AG10803 (cell line): ENCODE results near the gene PRODH.
"Not testable (repeated sequence)": the region's sequence is repeated elsewhere in the genome, so short reads cannot be mapped to it uniquely, and the experiment has no call there.

Source experiments
- DNase-seq: peaks from one replicate; pipeline ENCODE4 v3.0.0; 2010; ENCODE audit warnings: low read depth
- H3K4me3 ChIP-seq: 2 replicates; pipeline ENCODE4 v1.5.1; 2011; ENCODE audit warnings: mild to moderate bottlenecking, low read length, control low read depth
- CTCF ChIP-seq: conservative IDR thresholded peaks from 2 replicates; pipeline ENCODE4 v1.5.1; 2011; ENCODE audit warnings: mild to moderate bottlenecking, low read length, control low read depth, inconsistent platforms

PRODH gene

GRCh38 chr22:18965526-18966421 is 29.7 kb upstream of the PRODH start:
- no peak overlapping the region for H3K4me3 ChIP-seq
- TF ChIP-seq CTCF = no peak
- no peak for DNase-seq

- not testable (repeated sequence) for H3K4me3 ChIP-seq, DNase-seq
Measured at GRCh38 chr22:18964501-18965265, 28.6 kb upstream of the PRODH start.

- not testable (repeated sequence) for DNase-seq, H3K4me3 ChIP-seq
Measured at GRCh38 chr22:18964051-18964450, 28.0 kb upstream of the PRODH start.

- TF ChIP-seq CTCF = no peak
- H3K4me3 ChIP-seq = no peak overlapping the region
- no peak for DNase-seq
Measured at GRCh38 chr22:18962308-18962635, 26.2 kb upstream of the PRODH start.

- not testable (repeated sequence) for H3K4me3 ChIP-seq, DNase-seq
Measured at GRCh38 chr22:18961632-18962307, 25.7 kb upstream of the PRODH start.

GRCh38 chr22:18961201-18961600 is 25.1 kb upstream of the PRODH start:
- not testable (repeated sequence) for H3K4me3 ChIP-seq, DNase-seq

- not testable (repeated sequence) for H3K4me3 ChIP-seq, DNase-seq
Measured at GRCh38 chr22:18960166-18960820, 24.2 kb upstream of the PRODH start.

- not testable (repeated sequence) for DNase-seq, H3K4me3 ChIP-seq
Measured at GRCh38 chr22:18959741-18960140, 23.6 kb upstream of the PRODH start.

GRCh38 chr22:18959266-18959665 is 23.2 kb upstream of the PRODH start:
- not testable (repeated sequence) for H3K4me3 ChIP-seq, DNase-seq

- not testable (repeated sequence) for H3K4me3 ChIP-seq, DNase-seq
Measured at GRCh38 chr22:18958738-18959137, 22.6 kb upstream of the PRODH start.

GRCh38 chr22:18958321-18958705 is 22.2 kb upstream of the PRODH start:
- DNase-seq, H3K4me3 ChIP-seq: not testable (repeated sequence)

GRCh38 chr22:18957621-18958320 is 21.7 kb upstream of the PRODH start:
- not testable (repeated sequence) for DNase-seq, H3K4me3 ChIP-seq

- not testable (repeated sequence) for DNase-seq, H3K4me3 ChIP-seq
Measured at GRCh38 chr22:18956956-18957355, 20.9 kb upstream of the PRODH start.

- not testable (repeated sequence) for DNase-seq, H3K4me3 ChIP-seq
Measured at GRCh38 chr22:18956121-18956895, 20.2 kb upstream of the PRODH start.
